Choroid plexus epithelial cell (primary cell): Measurements from ENCODE around the gene EHMT1.
A peak's percentile ranks its signal among the peaks of the same experiment; 100 is the strongest.

Source experiments
- DNase-seq: peaks from one replicate; pipeline ENCODE4 v3.0.0-alpha.2; 2010; ENCODE audit warnings: low read depth
- H3K4me3 ChIP-seq: 2 replicates; pipeline ENCODE4 v1.5.1; 2011; ENCODE audit warnings: low read depth, mild to moderate bottlenecking, control low read depth, low read length, moderate library complexity
- CTCF ChIP-seq: conservative IDR thresholded peaks from 2 replicates; pipeline ENCODE4 v1.5.1; 2011; ENCODE audit warnings: low read depth, mild to moderate bottlenecking, control low read depth, inconsistent platforms, low read length, moderate library complexity

EHMT1 gene

GRCh38 chr9:137630679-137631078 lies 11.9 kb downstream of the EHMT1 start:
- TF ChIP-seq CTCF = no peak
- peak; percentile 29 for DNase-seq
- no peak overlapping the region for H3K4me3 ChIP-seq

DNA sequence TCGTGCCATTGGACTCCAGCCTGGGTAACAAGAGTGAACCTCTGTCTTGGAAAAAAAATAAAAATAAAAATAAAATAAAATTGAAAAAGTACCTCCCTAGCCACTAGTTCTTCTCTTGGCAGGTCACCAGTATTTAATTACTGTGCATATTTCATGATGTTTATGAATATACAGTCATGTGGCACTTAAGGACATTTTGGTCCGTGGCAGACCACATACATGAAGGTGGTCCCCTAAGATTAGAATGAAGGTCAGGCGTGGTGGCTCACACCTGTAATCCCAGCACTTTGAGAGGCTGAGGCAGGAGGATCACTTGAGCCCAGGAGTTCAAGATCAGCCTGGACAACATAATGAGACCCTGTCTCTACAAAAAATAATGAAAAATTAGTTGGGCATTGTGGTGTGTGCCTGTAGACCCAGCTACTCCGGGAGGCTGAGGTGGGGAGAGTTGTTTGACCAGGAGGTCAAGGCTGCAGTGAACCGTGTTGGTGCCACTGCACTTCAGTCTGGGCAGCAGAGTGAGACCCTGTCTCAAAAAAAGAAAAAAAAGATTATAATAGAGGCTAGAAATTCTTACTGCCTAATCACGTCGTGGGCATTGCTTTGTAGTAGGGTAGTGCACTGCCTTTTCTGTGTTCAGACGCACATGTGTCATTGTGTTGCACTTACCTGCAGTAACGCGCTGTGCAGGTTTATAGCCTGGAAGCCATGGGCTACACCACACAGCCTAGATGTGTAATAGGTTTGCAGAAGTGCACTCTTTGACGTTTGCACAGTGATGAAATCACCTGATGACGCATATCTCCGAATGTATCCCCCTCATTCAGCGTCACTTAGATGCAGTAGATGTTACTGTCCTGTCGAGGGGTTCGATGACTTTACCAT lies 12.8 kb downstream of the EHMT1 start:
- H3K4me3 ChIP-seq = no peak overlapping the region
- no peak for TF ChIP-seq CTCF

GRCh38 chr9:137632230-137633161 lies 13.7 kb downstream of the EHMT1 start:
- DNase-seq = no peak
- H3K4me3 ChIP-seq = no peak overlapping the region
- TF ChIP-seq CTCF = no peak

More for the DNA sequence above, 12.8 kb downstream of the EHMT1 start:
- no peak for DNase-seq

DNA sequence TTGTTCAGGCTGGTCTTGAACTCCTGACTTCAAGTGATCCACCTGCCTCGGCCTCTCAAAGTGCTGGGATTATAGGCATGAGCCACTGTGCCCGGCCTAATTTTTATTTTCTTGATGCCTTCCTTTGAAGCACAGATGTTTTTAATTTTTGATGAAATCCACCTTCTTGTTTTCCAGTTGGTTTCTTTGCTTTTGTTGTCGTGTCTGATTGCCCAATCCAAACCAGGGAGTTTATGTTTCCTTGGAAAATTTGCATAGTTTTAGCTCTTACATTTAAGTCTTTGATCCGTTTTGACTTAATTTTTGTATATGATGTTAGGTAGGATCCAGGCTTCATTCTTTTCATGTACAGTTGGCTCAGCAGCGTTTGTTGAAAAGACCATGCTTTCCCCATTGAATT lies 15.2 kb downstream of the EHMT1 start:
- no peak for DNase-seq
- no peak overlapping the region for H3K4me3 ChIP-seq
- no peak for TF ChIP-seq CTCF

DNA sequence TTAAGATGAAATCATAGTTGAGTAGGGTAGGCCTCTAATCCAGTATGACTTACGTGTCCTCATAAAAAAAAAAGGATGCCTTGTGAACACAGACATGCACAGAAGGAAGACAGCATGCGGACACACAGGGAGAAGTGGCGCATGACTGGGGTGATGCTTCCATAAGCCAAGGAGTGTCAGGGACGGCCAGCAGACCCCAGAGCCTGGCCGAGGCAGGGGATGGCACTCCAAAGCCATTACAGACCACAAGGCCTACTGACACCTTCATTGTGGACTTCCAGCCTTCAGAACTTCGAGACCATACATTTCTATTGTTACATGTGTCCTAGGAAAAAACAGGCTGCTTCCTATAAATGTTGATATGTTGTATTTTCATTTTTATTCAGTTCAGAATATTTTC lies 19.9 kb downstream of the EHMT1 start:
- no peak for TF ChIP-seq CTCF
- no peak for DNase-seq
- H3K4me3 ChIP-seq = no peak overlapping the region

- TF ChIP-seq CTCF = peak; percentile 15
- peak overlapping the region; percentile 20 for H3K4me3 ChIP-seq
- peak; percentile 53 for DNase-seq
Measured at GRCh38 chr9:137639303-137640051, 20.7 kb downstream of the EHMT1 start.
